Activated CD4-positive, alpha-beta T cell treated with anti-CD3 and anti-CD28 coated beads for 24 hours (primary cell): Measurements from ENCODE around the gene ELMO3.

ENCODE experiments used
- DNase-seq, 2 donors: peaks; one replicate each; pipeline ENCODE4 v3.0.0-alpha.2; 2020; ENCODE audit warnings: low read depth in 2 of 2

ELMO3 gene, protein sequence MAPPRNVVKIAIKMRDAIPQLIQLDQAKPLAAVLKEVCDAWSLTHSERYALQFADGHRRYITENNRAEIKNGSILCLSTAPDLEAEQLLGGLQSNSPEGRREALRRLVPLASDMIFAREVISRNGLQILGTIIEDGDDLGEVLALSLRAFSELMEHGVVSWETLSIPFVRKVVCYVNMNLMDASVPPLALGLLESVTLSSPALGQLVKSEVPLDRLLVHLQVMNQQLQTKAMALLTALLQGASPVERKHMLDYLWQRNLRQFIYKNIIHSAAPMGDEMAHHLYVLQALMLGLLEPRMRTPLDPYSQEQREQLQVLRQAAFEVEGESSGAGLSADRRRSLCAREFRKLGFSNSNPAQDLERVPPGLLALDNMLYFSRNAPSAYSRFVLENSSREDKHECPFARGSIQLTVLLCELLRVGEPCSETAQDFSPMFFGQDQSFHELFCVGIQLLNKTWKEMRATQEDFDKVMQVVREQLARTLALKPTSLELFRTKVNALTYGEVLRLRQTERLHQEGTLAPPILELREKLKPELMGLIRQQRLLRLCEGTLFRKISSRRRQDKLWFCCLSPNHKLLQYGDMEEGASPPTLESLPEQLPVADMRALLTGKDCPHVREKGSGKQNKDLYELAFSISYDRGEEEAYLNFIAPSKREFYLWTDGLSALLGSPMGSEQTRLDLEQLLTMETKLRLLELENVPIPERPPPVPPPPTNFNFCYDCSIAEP

DNA sequence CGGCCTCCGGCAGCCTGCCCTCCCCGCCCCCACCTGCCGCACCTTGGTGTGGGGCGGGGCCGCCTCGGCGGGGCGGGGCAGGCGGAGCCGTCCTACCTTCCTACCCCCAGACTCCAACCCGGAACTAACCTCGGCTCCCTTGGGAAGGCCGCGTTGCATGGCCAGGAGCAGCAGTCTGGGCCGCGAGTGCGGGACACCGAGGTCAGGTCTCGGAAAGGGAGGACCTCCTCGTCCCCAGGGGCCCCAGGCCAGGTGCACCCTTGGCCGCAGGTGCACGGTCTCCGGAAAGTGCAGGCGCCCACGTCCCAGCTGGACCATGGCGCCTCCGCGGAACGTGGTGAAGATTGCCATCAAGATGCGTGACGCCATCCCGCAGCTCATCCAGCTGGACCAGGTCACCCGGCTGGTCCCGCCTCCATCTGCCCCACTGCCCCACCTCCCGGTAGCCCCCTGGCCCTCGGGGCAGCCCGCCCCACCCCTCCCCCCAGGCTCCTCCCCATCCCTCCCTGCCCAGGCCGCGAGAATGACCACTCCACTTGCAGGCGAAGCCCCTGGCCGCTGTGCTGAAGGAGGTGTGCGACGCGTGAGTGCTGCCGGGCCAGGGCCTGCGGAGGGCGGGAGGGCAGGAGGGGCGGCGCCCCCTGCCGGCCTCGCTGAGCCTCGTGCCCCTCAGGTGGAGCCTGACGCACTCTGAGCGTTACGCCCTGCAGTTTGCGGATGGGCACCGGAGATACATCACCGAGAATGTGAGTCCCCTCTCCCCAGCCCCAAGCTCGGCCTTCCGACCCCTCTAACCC, at the start of gene ELMO3:
Gene ELMO3, plus strand, starts transcription at position 121 of the 797 bp plus-strand sequence. Its CDS starts 196 bp downstream, at position 317.
- DNase-seq = no peak

DNA sequence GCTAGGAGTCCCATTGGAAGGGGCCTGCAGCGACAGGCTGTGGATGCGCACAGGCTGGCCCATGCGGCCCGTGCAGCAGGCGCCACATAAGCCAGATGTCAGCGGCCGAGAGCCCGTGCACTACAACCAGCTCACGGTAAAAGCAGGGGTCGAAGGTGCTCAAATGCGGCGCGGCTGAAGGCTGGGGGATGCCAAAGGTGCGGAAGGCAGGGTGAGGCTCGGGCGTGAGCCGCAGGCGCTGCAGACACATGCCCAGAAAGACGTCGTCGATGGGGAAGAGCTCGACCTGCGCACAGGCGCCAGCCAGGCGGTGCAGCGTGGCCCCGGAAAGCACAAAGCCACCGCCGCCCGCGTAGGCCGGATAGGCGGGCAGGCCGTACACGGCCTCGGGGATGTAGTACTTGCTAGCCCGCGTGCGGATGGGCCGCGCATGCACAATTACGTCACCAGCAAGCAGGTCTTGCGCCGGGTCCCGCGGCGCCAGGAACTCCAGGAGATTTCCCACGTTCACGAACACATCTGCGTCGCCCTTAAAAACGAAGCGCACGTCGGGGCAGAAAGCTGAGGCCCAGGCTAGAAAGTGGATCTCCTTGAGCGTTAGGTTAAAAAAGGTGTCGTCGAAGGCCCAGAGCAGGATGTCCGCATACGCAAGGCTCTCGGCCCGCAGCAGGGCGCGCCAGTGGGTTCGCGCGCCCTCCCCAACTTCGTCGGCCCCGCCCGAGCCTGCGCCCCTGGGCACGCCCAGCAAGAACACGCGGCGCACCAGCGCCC, 49.5 kb upstream of the ELMO3 start:
- no peak for DNase-seq

DNA sequence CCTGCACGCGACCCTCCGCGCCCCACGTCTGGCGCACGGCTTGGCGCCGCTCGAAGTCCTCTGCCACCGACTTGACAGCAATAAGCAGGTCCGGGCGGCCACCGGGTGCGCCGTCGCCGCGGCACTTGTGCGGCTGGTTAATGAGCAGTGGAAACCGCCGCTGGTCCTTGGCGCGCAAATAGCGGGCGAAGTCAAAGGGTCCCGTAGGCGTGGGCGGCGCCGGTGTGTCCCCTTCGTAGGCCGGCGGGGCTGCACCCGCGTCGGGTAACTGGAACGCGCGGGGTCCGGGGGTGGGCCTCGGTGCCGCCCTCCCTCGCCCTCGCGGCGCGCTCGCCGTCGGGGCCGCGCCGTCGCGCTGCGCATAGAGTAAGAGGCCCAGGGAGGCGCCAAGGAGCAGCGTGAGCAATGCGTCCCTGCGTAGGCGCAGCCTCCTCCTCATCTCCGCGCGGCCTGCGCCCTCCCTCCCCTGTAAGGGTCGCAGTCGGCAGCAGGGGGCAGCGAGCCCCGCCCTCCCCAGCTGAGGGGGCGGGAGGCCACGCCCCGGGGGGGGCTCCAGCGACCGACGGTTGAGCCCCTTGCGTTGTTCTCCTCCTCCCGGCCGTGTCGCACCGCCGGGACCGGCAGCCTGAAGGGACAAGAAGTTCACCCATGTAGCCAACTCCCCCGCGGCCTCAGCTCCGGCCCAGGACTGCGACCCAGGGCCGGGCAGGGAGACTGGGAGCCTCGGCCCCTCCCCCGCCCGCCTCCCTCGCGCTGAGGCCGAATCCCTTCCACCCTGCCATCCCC, 48.7 kb upstream of the ELMO3 start:
- no peak for DNase-seq

DNA sequence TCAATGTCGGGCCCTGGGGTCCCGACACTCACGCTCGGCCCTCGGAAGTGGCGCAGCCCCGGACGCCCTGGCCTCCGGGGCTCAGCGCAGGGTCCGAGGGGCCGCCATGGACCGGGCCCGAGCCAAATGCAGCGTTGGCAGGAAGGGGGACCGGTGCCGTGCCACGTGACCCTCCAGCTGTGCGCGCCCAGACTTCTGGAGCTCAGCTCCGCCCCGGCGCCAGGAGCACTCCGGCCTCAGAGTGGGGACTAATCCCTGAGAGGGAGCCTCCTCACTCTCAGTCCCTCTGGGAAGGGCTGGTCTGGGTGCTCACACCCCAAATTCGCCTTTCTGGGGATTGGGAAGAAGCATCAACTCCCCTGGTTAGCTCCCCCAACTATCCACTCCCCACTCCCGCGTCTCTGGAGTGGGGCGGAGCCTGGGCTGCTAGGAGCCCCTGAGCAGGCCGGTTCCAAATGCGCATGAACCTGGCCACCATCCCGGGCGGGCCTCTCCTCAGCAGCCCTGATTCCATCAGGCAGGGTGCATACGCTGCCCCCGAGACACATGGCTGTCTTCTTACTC, 48.0 kb upstream of the ELMO3 start, which contains the start of gene B3GNT9:
Gene B3GNT9, minus strand, starts transcription at position 166 of the 564 bp plus-strand sequence. CDS start 513 bp downstream, outside the sequence.
- DNase-seq = no peak

DNA sequence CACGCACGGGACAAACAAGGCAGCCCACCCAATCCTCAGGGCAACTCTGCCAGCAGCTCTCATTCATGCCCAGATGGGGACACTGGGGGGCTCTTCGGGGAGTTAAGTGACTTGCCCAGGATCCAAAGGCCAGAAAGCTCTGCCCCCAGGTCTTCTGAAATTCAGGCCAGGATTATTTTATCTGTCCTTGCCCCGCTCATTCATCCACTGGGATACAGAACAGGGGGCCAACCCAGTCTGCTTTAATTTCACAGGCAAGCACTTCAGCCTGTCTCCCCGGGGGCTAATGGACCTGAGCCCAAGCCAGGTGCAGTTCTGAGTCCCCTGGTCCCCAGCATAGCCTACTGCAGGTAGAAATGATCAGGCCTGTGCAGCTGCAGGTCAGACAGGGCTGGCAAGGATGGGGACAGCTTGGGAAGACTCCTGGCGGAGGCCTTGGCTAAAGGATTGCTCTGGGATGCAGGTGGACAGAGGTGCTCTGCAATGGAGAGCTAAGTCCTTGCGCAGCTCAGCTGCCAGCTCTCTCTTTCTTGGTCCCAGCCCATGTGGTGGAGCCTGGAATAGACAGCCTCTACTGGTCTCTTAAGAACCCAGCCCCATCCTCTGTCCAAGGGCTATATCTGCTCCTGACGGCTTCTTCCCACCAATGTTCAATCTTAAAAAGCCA, 47.4 kb upstream of the ELMO3 start:
- DNase-seq = no peak

- DNase-seq = no peak
These were observed 44.2 kb upstream of the ELMO3 start for GRCh38 chr16:67154578-67155294.

- peak; percentile 72 to 73 for DNase-seq
These were observed 43.4 kb upstream of the ELMO3 start for GRCh38 chr16:67155295-67156142.

GRCh38 chr16:67156143-67156844, 42.6 kb upstream of the ELMO3 start:
- no peak for DNase-seq

DNA sequence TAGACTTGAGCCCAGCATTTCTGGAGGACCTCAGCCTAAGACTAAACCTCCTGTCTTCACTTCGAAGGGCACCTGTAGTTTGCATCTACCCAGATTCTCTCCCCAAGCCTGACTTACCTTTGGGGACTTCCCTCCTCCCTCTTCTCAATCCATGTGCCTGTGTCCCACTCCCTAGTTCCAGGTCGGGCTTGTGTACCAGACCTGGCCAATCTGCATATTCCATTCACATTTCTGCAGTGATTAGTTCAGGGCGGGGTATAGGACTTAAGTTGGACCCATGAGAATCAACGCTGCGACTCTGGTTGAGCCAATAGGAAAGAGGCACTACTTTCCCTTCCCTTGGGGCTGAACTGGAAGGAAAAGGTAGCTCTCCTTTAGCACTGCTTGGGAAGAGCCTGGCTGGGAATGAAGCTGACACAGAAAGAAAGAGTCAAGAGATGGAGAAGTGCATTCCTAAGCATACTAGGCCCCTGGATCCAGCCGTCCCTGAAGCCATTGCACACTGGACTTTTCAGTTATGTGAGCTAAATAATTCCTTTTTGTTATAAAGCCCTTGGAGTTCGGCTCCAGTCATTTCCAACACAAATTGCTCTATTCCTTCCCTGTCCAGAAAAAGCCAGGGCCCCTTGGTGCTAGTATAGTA, 41.7 kb upstream of the ELMO3 start:
- no peak for DNase-seq

DNA sequence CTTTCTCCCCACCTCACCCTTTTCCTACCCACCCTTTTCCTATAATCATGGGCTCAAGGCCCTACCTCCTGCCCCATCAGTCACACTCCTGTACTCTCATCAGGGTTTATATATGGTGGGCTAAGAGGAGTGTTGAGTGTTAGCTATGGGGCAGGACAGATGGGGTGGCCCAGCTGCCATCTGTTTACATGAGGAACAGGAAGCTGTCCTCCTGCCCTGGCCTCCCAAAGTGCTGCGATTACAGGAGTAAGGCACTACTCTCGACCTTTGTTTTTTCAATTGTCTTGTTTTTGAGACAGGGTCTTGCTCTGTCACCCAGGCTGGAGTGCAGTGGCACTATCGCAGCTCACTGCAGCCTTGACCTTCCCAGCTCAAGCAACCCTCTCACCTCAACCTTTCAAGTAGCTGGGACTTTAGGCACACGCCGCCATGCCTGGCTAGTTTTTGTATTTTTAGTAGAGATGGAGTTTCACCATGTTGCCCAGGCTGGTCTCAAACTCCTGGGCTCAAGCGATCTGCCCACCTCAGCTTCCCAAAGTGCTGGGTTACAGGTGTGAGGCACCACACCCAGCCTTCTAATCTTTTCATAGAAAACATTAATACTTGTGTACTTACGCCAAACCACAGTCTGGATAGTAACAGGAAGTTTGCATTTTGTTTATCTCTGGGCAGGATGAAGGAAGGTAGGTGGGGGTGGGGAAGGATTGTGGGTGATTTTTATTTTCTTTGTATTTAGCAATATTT, 40.9 kb upstream of the ELMO3 start:
- DNase-seq = no peak

DNA sequence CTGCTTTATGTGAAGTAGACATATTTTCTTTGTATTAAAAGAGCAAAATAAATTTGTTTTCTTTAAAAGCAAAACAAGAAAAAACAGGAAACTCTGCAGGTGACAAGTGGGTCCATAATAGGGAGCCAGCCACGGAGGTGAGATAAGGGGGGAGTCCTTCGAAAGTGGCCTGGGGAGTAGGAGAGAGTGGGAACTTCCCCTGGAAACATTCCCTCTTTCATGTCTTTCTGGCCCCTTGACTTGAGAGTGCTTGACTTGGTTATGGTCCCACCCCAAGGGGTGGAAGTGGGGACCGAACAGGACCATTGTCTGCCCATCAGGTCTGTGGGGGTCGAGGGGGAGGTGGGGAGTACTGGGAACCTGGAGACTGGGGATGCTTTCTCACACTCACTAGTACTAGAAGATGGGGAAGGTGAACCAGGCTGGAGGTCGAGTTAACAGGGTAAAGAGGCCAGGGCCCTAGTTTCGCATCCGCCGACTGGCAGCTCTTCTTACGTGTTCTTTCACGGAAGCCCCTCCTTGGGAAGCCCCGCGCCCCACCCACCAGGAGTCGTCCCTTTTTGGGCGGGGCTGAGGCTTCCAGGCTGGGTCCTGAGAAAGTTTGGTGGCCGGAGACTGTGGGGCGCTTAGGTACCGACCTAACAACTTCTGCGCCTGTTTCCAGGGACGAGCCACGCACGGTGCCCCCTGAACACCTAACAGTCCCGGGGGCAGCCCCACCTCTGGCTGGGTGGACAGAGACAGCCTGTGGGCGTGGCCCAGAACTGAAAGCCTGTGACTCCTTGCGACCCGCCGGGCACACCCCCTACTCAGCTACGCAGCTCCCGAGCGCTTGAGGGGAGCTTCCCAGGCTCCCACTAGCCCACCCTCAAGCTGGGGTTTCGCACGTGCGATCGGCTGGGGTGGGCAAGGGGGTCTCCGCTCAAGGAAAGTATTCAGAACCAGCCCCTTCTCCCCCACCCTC, 40.0 kb upstream of the ELMO3 start:
- peak; percentile 57 to 70 for DNase-seq

DNA sequence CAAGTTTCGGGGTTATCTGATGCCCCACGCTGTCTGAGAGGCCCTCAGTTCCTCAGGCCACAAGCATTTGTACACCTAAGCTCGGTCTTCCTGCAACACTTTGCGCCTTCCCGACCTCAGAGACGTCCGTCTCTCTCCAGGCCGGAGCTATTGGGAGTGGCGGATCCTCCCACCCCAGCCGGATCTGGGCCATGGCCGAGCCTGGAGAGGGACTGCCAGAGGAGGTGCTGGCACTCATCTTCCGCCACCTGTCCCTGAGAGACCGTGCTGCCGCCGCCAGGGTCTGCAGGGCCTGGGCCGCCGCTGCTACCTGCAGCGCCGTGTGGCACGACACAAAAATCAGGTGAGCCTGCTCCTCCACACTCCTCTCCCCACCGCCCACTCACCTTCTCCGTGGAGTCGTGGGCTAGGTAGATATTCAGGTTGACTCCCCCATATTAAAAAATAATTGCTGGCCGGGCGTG, 37.3 kb upstream of the ELMO3 start:
- DNase-seq = no peak

GRCh38 chr16:67162506-67163163, 36.3 kb upstream of the ELMO3 start:
- no peak for DNase-seq
